H1 (cell line): ENCODE data around the gene DMAC2L.

Source experiments
- CTCF ChIP-seq, 3 experiments: IDR thresholded peaks; 1 replicate in 2 of 3; 2 replicates in 1 of 3; pipeline versions ENCODE4 v1.5.1 to v1.6.1; 2011; ENCODE audit warnings: low read length in 3 of 3, mild to moderate bottlenecking in 3 of 3, inconsistent platforms in 2 of 3, low read depth in 1 of 3, moderate library complexity in 1 of 3; ENCODE audit not compliant: insufficient read depth in 1 of 3; ENCODE audit errors: control extremely low read depth in 1 of 3
- FOSL1 ChIP-seq: IDR thresholded peaks from 2 replicates; pipeline ENCODE4 v1.6.1; 2011; ENCODE audit warnings: mild to moderate bottlenecking, low read depth, low read length, moderate library complexity; ENCODE audit not compliant: insufficient read depth
- MAX ChIP-seq: IDR thresholded peaks from 2 replicates; pipeline ENCODE4 v1.6.1; 2012; ENCODE audit warnings: inconsistent platforms
- SP4 ChIP-seq: IDR thresholded peaks from 2 replicates; pipeline ENCODE4 v1.6.1; 2012; ENCODE audit warnings: low read length, inconsistent platforms
- YY1 ChIP-seq: IDR thresholded peaks from 2 replicates; pipeline ENCODE4 v1.6.1; 2011; ENCODE audit warnings: low read depth, mild to moderate bottlenecking, low read length

GRCh38 chr14:50364792-50365191 is 52.7 kb downstream of the DMAC2L start:
- TF ChIP-seq SP4 (no peak), YY1 (no peak), CTCF (IDR thresholded peaks at IDR 0.05; ENCODE audit: control extremely low read depth in 1 of 3, insufficient read depth in 1 of 3, low read depth in 1 of 3, low read length in 3 of 3) (no peak), MAX (no peak), FOSL1 (no peak)
